ENCODE results near the gene COL16A1.

Gene COL16A1

DNA sequence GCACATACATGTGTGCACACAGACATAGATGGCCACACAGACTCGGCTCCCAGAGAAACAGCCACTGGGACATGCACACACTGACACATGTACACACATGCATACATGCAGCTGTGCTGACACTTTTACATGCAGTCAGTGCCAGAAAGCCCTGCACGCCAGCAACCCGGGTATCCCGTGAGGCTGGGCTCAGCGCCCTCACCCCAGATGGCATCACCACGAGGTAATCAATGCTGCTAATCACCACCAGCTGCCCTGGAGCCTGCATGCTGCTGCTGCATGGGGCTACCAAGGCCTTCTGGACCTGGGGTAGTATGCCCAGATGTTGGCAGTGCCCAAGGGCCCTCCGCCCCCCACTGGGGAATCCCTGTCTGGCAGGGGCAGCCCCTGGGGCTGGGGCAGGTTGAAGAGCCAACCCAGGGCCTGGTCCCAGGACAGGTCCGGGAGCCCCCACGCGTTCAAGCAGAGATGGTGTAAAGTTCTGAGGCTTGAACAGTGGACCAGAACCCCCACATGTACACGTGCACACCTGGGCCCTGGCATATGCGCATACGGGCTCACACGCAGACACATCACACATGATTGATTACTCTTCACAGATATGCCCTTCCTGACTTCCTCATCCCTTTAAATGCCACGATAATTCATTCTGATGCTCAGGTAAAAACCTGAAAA, 2.7 kb upstream of the COL16A1 start:
- DNase-seq (ENCODE audit: low spot score) = no peak

DNA sequence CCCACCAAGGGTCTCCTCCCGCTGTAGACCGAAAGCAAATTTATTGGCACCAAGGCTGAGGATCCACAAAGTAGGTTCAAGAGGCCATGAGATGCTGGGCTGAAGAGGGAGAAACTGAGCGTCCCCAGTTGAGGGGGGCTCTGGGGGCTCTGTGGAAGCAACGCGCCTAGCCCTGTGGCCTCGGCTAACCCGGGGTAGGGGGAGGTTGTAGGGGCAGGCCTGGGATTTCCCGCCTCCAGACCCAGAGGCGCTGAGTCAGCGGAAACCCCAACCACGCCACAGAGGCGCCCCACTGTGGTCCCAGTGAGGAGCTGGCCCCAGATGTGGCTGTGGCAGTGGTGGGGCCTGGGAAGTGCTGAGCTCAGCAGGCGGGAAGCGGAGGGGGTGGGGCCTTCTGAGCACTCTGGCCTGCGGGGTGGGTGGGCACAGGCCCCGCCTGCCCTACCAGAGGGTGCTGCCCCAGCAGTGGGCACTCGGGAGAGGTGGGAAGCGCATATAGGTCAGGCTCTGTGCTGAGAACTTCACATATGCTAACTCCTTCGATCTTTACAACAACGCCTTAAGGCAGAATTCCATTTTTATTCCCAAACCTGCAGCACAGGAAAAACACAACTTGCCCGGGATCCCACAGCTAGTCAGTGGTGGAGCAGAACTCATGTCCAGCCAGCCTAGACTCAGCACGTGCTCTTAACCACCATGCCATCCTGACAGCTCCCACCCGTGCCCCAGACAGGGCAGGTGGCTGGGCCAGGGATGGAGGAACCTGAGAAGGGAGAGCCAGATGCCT, 1.5 kb upstream of the COL16A1 start:
- DNase-seq (ENCODE audit: low spot score) = no peak

DNA sequence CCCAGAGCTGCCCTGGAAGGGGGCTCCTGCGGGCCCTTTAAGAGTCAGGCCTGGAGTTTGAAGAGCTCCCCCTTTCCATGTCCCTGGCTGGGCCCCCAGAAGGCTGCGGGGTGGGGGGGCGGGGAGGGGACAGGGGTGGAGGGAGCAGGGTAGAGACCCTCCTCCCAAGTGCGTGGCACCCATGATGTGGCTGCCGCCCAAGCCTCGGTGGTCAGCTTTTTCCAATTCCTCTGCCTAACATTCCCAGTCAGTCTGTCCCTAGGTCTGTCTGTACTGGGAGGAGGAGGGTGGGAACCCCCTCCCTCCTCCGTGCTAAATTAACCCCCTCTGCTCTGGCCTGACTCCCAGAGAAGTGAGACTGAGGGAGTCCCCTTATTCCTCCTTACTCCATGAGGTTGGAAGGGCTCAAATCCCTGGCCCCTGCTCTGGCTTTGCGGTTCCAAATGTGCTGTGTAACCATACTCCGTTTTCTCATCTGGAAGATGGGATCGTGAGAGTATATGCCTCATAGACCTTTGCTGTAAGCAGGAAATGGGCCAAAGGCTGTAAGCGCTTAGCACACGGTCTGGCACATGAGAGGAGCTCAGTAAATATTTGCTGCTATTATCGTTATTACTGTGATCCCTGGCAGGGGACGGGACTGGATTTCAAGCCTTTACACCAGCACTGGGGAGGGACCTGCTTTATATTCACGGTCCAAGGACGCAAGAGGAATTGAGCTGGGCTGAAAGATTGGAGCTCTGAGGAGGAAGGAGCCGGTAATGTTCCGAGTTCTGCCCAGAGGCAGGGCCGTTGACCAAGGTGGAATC, 658 bp upstream of the COL16A1 start:
- DNase-seq (ENCODE audit: low spot score) = no peak

DNA sequence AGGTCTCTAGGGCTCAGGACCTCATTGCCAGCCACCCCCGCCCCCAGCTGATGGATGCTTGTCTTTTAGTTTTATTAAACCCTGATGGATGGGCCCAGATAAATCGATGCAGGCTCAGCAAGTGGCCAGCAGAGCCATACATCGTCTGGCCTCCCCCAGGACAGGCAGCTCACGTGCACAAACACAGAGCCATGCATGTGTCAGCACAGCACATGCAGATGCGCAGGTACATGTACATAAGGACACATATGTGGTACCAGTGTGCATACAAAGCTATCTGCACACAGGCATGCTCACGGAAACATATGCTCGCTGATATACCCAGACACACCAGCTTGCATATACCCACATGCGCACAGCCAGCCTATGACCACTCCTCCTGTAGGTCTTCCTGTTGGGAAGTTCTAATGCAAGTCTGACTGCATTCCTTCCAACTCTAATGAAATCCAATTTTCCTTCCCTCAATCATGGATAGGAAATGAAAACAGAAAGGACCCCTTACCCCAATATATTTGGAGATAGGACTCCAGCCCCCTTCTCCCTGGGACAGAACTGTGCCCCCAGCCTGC, 897 bp downstream of the COL16A1 start:
- no peak for DNase-seq (ENCODE audit: low spot score)

DNA sequence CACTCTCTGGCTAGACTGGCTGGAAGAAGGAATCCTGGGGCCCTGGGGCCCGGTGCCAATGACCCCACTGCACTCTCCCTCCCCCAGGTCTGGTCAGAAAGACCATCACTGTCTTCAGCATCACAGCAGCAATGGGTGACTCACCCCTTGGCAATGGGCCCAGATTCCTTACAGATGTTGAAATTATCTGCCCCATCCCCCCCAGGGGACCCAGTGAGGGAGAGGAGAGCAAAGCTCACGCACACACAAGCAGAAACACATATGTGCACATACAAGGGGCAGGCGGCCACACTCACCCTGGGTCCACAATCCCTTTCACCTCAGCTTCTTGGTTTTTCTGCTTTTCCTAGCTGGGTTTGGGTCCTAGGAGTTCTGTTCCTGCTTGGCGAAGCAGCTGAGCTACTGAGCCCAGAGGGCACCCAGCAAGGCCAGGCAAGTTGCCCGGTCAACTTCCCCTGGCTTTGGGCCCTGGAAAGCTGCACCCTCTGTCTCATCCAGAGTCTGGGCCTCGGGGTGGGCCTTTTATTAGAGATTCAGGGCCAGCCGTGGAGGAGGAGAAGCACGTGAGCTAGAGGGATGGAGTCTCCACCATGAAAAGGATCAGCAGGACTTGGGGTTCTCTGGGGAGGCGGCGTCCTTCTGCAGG, 2.6 kb downstream of the COL16A1 start:
- DNase-seq (ENCODE audit: low spot score) = peak; percentile 93

DNA sequence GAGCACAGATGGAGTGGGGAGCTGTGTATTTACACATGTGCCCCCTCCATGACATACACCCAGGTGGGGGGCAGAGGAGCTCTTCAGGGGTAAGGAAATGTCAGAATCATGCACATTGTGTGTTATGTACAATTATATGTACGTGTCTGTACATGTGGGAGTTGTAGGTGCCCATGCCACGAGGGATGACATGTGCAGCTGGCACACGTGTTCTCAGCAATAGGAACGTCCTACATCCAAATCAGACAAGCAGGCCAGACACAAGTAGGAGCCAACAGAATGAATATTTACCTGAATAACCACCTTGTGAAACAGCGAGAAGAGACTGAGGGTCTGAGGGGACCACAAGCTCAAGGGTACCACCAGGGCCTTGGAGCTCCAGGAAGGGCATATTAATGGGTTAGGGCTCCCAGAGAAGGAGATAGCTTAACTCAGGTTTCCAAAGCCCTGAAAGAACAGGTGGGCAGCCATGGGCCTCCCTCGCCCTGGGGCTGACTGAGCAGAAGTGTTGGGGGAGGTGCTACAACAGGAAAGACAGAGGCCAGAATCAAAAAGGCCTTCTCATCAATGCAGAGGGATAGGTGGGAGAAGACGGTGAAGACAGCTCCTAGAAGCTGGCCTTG, 3.2 kb downstream of the COL16A1 start:
- no peak for DNase-seq (ENCODE audit: low spot score)

DNA sequence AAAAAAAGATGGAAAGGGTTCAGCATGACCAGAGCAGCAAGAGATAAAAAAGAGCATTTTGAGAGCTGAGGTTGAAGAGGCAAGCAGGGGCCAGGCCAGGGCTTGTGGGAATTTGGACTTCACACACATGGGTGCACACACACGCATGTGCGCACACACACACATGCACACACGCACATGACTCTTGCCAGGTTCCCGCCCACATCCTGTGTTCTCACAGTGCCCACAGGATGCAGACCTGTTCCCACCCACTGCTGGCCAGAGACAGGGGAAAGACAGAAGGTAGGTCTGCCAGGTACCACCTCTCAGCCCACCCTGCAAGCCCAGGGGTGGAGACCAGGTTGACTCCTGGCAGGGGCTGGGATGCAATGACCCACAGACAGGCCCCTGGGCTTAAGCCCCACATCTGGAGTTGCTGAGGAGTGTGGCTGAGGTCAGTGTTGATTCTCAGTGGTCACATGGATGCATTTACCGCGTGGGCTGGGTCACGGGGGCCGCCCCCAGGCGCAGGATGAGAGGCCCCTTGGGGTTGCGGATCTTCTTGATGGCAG, 4.4 kb downstream of the COL16A1 start:
- no peak for DNase-seq (ENCODE audit: low spot score)

DNA sequence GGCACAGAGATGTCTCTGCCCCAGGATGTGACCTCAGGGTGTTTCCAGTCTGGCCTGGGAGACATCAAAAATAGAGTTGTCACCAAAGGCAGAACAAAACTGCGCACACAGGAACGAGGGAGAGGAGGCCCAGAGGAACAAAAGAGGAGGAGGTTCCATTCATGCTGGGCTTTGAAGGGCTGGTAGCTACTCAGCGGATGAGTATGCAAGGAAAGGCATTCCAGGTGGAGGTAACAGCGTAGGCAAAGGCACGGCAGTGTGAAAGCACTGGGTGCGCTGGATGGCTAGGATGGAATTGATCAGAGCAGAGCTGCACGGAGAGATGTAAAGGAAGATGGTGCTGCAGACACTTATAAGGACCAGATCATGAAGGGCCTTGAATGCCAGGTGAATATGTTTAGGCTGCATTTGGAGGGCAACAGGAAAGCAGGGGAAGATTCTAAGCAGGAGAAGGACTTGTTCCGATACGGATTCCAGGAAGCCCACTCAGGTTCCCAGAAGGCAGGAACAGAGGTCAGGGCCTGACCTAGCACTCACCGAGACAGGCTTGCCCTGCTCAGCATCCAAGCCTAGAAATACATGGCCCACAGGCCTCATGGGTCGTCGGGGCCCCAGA, 6.3 kb downstream of the COL16A1 start:
- no peak for DNase-seq (ENCODE audit: low spot score)

DNA sequence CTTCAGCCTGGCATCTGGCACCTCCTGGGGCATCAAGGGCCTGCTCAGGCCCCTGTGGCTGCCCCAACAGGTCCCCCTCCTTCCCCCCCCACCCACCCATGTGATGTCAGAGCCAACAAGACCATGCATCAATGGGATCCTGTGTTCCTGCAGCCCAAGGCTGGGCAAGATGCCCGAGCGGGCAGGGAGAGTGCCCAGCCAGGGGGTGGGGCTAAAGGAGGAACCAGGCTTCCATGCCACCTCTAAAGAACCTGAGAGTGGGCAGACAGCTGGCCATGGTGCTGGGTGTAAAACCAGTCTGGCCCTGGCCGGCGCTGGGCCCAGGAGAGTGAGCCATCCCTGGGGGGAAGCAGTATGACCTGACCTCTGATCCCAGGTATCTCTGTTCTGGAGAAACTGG, 7.6 kb downstream of the COL16A1 start:
- DNase-seq (ENCODE audit: low spot score) = no peak

DNA sequence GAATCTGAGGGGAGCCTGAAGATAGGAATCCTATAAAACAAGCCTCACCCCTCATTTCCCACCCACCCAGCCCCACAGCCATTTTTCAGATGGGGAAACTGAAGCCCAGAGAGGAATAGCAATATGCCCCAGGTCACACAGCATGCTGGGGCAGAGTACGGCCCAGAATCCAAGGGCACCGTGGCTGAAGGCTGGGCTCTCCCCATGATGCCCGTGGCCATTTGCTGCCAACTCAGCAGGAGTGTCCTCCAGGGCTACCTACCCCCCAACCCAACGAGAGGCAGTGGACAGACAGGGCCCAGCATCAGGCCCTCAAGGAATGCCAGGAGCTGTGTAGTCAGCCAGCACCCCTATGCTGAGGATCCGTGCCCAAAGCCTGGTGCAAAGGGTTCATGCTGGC, 8.5 kb downstream of the COL16A1 start:
- no peak for DNase-seq (ENCODE audit: low spot score)

DNA sequence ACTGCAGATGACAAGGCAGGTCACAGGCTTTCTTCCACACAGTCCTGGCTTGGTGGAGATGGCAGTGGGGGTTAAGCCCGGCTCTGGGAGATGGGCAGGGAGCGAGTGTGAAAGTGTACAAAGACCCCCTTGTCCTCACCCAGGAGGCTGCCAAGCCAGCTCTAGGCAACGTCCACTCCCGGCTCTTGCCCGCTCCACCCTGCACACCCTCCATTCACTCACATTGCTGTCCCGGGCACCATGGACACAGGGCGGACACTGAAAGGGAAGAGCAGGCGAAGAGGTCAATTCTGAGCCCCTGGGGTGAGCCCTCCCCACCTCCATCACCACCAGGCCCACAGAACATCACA, 8.9 kb downstream of the COL16A1 start:
- no peak for DNase-seq (ENCODE audit: low spot score)

DNA sequence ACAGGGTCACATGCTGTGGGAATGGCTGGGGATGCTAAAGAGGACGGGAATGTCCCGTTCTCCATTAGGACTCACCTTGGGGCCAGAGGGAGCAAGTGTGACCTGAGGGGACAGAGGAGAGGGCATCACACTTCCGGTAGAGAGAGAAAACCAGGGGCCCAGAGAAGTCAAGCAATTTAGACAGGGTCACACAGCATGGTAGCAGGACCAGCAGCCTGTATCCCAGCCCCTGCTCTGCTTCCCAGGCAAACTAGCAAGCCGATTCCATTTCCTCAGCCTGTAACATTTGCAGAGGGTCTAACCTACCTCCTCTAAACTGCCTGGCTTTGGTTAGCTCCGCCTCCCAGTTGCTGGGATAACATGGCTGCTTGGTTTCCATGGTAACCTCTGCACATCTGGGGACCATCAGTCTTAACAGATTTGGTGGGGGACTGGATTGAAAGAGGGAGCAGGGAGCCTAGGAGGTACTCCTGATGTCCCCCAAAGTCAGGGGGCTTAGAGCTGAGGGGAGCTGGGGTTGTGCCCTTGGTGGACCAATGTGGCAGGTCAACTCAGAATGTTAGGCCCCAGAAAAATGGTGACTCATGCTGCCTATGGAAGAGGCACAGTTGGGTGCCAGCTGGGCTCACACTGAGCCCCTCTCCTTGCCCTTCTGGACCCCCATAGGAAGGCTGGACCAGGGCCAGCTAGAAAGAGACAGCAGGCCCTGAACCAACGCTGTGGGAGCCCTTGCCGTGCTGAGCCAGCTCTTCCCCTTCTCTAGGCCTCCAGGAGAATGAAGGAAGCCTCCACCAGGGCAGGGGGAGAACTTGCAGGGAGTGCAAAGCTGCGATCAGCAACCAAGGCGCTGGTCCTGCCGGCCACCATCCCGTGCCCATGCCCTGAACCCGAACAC, 9.5 kb downstream of the COL16A1 start:
- DNase-seq (ENCODE audit: low spot score) = no peak

DNA sequence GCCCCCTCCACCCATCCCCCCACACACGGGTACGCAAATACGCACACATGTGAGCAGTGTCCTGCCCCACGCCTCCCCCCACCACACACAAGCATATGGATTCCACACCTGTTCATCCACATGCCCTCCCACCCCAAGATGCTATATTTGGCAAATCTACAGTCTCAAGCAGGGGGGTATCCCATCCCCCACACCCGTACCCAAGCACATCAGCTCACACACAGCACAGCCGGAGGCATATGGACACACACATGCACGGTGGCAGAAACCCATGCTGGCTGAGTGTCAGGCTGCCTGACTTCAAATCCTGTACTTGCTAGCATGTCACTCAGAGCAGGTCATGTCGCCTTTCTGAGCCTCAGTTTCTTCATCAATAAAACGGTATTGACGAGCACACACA, 10.6 kb downstream of the COL16A1 start:
- no peak for DNase-seq (ENCODE audit: low spot score)

DNA sequence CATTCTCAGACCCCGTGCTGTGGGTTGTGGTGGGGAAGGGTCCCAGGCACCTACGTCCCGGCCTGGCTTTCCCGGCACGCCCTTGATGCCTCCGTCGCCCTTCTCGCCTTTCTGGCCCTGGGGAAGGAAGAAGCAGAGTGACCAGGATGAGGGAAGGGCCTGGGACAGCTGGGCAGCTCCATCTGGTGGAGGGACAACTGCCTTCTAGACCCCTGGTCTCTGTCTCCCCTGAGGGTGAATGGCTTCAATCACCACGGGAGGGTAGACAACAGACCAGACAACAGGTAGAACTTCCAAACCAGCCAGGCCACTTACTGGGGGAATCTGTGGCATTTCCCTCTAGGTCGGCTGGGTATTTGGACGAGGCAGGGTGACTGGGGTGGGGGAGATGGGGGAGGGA, 11.9 kb downstream of the COL16A1 start:
- no peak for DNase-seq (ENCODE audit: low spot score)

DNA sequence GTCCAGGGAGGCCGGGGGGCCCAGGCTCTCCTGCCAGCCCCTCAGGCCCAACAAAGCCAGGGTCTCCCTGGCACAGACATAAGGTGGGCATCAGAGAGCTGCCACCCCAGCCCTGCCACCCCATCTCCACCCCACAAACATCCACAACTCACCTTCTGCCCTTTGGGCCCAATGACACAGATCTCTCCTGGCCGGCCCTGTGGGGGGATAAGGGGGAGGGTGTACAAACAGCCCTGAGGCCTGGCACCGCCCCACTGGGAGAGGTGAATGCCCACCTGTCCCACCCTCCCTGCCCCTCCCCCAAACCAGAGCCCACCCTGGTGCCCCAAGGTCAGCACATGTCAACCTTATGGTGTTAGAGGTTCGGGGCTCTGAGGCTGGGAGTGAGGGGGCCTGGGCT, 12.4 kb downstream of the COL16A1 start:
- DNase-seq (ENCODE audit: low spot score) = no peak

DNA sequence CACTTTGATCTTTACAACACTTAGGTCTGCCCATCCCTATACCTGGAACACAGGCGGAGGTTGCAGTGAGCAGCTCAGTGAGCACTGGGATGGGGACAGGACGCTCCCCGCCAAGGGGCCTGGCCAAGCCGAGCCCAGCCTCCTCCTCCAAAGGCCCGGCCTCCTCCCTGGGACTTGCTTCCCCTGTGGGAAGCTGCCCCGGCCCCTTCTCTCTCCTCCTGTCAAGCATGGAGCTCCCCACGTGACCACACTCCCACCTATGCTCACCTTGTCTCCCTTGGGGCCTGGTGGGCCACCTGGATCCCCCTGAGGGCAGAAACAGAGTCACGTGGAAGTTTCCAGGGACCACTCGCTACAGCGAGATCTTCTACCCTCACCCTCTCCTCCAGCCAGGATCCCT, 12.9 kb downstream of the COL16A1 start:
- DNase-seq (ENCODE audit: low spot score) = no peak

DNA sequence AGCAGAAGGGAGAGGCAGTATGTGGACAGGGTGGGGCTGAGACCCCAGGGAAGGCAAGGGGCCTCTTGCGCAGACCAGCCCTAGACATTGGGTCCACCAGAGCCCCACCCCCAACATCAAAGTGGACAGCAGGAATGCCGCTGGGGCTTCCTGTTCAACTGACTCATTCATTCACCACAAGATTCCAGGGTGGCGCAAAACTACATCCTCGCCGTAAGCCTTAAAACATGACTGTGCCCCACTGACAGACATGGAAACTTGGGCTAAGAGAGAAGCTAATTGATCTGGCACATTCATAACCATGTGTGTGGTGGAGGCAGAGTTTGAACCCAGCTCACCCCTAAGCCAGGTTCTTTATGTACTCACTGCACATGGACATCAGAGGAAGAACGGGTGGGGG, 14.0 kb downstream of the COL16A1 start:
- peak; percentile 94 for DNase-seq (ENCODE audit: low spot score)

DNA sequence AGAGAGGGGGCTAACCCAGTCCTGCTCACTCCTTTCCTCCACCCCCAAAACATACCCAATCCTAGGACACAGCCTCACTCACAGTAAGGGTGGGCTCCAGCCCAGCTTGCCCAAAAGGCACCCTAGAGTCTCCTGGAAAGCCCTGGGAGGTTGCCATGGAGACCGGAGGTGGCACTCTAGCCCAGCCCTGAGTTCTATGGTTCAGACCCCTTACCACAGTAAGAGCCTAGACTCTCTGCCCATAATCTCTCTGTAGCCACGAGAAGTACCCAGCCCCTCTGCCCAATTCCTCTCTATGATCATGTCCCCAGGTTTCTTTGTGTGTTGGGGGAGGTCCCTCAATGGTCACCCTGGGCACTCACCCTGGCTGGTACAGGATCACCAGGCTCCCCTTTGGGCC, 14.4 kb downstream of the COL16A1 start:
- no peak for DNase-seq (ENCODE audit: low spot score)

DNA sequence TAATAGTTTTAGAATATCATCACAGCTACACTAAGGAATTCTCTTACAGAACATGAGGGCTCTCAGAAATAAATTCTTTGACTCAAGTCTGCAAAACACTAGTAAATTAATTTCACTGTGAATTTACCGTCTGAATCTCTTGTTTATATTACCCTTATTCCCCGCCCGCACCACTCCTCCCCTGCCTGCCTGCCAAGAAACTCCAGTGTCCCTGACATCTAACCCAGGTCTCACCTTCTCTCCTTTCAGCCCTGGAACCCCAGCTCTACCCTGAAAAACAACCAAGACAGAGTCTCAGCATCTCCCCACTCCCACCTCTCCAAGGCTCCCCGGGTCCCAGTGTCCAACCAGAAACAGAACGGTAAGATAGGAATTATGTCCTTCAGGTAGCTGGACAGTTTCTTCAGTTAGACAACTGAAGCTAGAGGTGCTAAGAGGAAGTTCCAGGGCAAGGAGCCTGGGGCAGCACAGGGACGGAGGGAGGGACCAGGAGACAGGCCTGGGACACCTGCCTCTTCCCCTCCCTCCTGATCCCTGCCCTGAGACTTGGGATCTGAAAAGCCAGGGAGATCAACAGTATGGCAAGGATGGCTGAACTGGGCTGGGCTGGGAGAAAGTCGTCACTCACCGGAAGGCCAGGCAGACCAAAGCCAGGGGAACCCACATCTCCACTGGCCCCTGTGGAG, 15.4 kb downstream of the COL16A1 start:
- DNase-seq (ENCODE audit: low spot score) = no peak
